Sigmoid colon (tissue), 7 donors: ENCODE data around the gene VAC14. TPM values are rescaled to one million over a fixed set of nuclear protein-coding genes. Genes with fewer than 3 reads are reported as not detected.

Experiments used
- DNase-seq: peaks from one replicate; pipeline ENCODE4 v3.0.0-alpha.2; 2019
- H3K27ac ChIP-seq, 4 donors: fragments of 200-600 bp; sonication (generic); one replicate each; pipeline ENCODE4 v1.5.1; 2016 to 2019; ENCODE audit warnings: mild to moderate bottlenecking in 1 of 4
- H3K27me3 ChIP-seq, 3 donors: fragments of 200-600 bp; sonication (generic); one replicate each; pipeline ENCODE4 v1.5.1; 2019; ENCODE audit warnings: mild to moderate bottlenecking in 1 of 3
- H3K36me3 ChIP-seq, 4 donors: fragments of 200-600 bp; sonication (generic); one replicate each; pipeline ENCODE4 v1.5.1; 2016 to 2019
- H3K4me1 ChIP-seq, 4 donors: fragments of 200-600 bp; sonication (generic); one replicate each; pipeline ENCODE4 v1.5.1; 2017 to 2019
- H3K4me3 ChIP-seq, 4 donors: fragments of 200-600 bp; sonication (generic); one replicate each; pipeline ENCODE4 v1.5.1; 2017 to 2019; ENCODE audit warnings: mild to moderate bottlenecking in 2 of 4, moderate library complexity in 1 of 4
- H3K9me3 ChIP-seq, 4 donors: fragments of 200-600 bp in 3 of 4; sonication (generic) in 3 of 4; one replicate each; pipeline versions ENCODE4 v1.5.1 to v1.6.1; 2013 to 2019
- CTCF ChIP-seq, 4 experiments: fragments of 450-650 bp in 3 of 4; fragments of 200-600 bp in 1 of 4; IDR thresholded peaks; one replicate each; pipeline ENCODE4 v1.5.1; 2016 to 2019; ENCODE audit warnings: antibody characterized with exemption in 4 of 4, mild to moderate bottlenecking in 3 of 4, moderate library complexity in 2 of 4
- EP300 ChIP-seq, 4 donors: sonication (generic); formaldehyde crosslinking; IDR thresholded peaks; one replicate each; pipeline ENCODE4 v1.6.1; 2017; ENCODE audit warnings: antibody characterized with exemption in 4 of 4
- POLR2A ChIP-seq, 2 donors: fragments of 450-650 bp; IDR thresholded peaks; one replicate each; pipeline ENCODE4 v1.6.1; 2016; ENCODE audit warnings: antibody characterized with exemption in 2 of 2, mild to moderate bottlenecking in 2 of 2, moderate library complexity in 2 of 2
- POLR2AphosphoS5 ChIP-seq, 4 donors: sonication (generic); formaldehyde crosslinking; IDR thresholded peaks; one replicate each; pipeline ENCODE4 v1.6.1; 2017; ENCODE audit warnings: antibody characterized with exemption in 4 of 4
- WGBS, 2 donors: extraction: QIAGEN DNeasy Blood & Tissue Kit; methylation state at CpG; one replicate each; pipeline ENCODE4 v1.1.7; 2013; 5-methylcytosine and 5-hydroxymethylcytosine counted together
- intact Hi-C: fragments of 100-400 bp; cut with DNase I; formaldehyde crosslinking; loops from one replicate; pipeline ENCODE4 v1.15.1; 2023
- polyA plus RNA-seq, 3 donors: library from polyadenylated mRNA; stranded (reverse); fragments of 200-250 nt; gene quantifications; one replicate each; pipeline ENCODE4 v1.2.3, GENCODE V29; 2013
- total RNA-seq, 4 donors: library from RNA; depleted of rRNA; stranded (reverse); fragments of >200 nt; gene quantifications; one replicate each; pipeline ENCODE4 v1.1.0, GENCODE V29; 2016
- donor health status: healthy with polysubstance abuse.
- donor health status: Bipolar disorder and iron deficiency.
- donor health status: healthy.

The VAC14 gene
- total and polyA plus RNA-seq, 7 donors = 16.8 to 36.2 (median 22.1) TPM

DNA sequence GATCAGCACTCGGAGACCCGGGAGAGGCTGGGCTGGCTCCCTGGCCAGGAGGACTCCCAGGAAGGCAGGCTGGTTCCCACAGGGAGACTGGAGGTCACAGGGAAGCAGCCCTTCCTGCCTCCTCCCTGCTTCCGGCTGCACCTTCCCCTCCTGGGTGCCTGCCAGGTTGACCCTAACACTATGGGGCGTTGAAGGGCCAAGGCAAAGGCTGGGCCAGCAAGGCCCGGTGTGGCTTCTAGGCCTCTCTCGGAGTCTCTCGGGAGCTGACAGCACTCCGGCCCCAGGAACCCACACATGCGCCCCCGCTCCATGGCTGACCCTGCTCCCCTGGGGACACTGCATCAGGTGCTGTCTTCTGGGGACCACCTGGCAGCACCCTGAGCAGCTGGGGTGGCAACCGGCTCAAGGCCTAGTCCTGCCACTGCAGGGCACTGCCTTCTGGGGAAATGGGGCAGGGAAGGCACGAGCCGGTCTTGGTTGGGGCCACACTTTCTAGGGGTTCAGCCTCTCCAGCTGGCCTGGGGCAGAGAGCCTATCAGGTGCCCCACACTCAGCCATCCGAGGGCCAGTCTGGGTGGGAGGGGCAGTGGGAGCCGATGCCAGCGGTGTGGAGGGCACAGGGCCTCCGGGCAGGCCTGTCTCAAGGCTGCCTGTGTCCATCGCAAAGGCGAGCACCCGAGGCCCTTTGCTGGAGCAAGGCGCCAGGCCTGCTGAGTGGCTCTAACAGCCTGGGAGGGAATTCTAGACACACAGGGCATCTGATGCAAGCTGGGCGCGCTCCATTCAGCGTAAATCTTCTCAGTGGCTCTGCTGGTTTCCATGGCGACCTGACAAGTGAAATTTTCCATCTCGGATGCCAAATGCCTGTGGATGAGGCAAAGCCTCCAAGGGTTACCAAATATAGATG is 109.5 kb downstream of the VAC14 start:
- peak; percentile 97 for DNase-seq
- H3K27ac ChIP-seq = peak overlapping the region; percentile 95 to 99 (median 98)
- H3K27me3 ChIP-seq = no peaks in the 10 kb centered on the region
- WGBS, 2 donors = 79 to 82% methylated on average over 26 of the region's 26 CpGs
- H3K4me3 ChIP-seq = no peak overlapping the region
- no peaks in the 10 kb centered on the region for H3K9me3 ChIP-seq
- TF ChIP-seq POLR2A (IDR thresholded peaks at IDR 0.05) (peak; percentile 16 to 42), POLR2AphosphoS5 (IDR thresholded peaks at IDR 0.05) (peak; percentile 87 to 90 (median 89)), CTCF (IDR thresholded peaks at IDR 0.05) (no peak), EP300 (IDR thresholded peaks at IDR 0.05) (peak in 3 of 4 donors; percentile 83 to 90 (median 90))
- H3K36me3 ChIP-seq = no peaks in the 10 kb centered on the region
- intact Hi-C loops = loop anchor here (2.0 kb wide), 1 partner anchor 13 kb away; no protein-coding TSS in a partner anchor
- H3K4me1 ChIP-seq = peaks cover 4 to 100% (median 100%) of the 10 kb centered on the region in 4 donors

DNA sequence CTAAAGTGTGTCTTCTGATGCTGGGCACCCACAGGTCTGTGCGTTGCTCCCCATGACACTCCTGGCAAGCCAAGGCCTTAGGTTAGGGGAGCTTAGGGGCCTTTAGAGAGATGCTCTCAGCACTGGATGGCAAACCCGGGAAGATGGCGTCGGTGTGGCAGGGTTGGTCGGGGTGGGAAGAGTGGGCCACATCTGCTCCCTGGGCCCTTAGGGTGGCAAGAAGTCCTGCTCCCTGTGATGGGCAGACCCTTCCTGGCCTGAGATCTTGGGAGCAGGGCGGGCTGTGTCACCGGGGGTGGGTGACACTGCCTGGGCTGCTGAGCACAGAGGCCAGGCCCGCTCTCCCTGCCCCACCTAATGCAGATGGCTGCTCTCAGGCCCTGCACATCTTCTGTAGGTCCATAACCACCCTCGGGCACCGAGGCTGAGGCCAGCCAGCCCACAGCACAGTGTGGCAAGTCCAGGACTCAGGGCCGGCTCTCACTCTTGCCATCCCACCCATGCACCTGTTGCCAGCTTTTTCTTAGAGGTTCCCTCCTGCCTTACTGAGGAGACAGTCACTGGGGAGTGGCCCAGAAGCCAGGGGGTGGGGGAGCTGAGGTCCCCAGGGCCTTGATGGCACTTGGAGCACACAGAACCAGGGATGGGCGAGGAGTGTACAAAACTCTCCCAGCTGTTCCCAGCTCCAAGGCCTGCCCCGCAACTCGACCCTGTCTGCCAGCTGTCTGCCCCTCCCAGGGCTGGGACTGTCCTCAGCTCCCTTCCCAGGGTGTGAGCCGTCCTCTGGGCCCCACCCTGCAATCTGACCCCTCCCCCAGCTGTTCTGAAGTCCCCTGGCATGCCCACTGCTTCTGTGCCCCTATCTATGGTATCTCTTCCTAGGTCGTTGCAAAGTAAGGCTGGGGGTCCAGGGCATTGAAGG is 110.7 kb downstream of the VAC14 start:
- DNase-seq = no peak
- intact Hi-C loops = loop anchor here (2.0 kb wide), 2 partner anchors 15 to 21 kb away; no protein-coding TSS in a partner anchor
- H3K4me1 ChIP-seq = peaks cover 4 to 93% (median 91%) of the 10 kb centered on the region in 4 donors

GRCh38 chr16:70689035-70689969 is 111.7 kb downstream of the VAC14 start:
- Histone ChIP-seq H3K4me3 (no peak overlapping the region), H3K36me3 (no peaks in the 10 kb centered on the region), H3K9me3 (no peaks in the 10 kb centered on the region), H3K27me3 (no peaks in the 10 kb centered on the region), H3K27ac (peak overlapping the region; percentile 95 to 99 (median 98)), H3K4me1 (peaks cover 4 to 89% (median 86%) of the 10 kb centered on the region in 4 donors)
- intact Hi-C loops = loop anchor here (2.0 kb wide), 1 partner anchor 21 kb away; no protein-coding TSS in a partner anchor
- TF ChIP-seq POLR2A (IDR thresholded peaks at IDR 0.05) (no peak), EP300 (IDR thresholded peaks at IDR 0.05) (peak in 1 of 4 donors; percentile 40), POLR2AphosphoS5 (IDR thresholded peaks at IDR 0.05) (peak; percentile 43 to 60 (median 48)), CTCF (IDR thresholded peaks at IDR 0.05) (no peak)
- WGBS, 2 donors = 81 to 88% methylated on average over 22 of the region's 22 CpGs
- DNase-seq = peak; percentile 92

More for the DNA sequence above, 110.7 kb downstream of the VAC14 start:
- 63 to 81% methylated on average over 16 of the region's 16 CpGs for WGBS, 2 donors
- no peak overlapping the region for H3K4me3 ChIP-seq
- no peaks in the 10 kb centered on the region for H3K27me3 ChIP-seq
- H3K9me3 ChIP-seq = no peaks in the 10 kb centered on the region
- peak overlapping the region; percentile 95 to 99 (median 98) for H3K27ac ChIP-seq
- no peak for TF ChIP-seq POLR2A (IDR thresholded peaks at IDR 0.05)
- no peaks in the 10 kb centered on the region for H3K36me3 ChIP-seq

DNA sequence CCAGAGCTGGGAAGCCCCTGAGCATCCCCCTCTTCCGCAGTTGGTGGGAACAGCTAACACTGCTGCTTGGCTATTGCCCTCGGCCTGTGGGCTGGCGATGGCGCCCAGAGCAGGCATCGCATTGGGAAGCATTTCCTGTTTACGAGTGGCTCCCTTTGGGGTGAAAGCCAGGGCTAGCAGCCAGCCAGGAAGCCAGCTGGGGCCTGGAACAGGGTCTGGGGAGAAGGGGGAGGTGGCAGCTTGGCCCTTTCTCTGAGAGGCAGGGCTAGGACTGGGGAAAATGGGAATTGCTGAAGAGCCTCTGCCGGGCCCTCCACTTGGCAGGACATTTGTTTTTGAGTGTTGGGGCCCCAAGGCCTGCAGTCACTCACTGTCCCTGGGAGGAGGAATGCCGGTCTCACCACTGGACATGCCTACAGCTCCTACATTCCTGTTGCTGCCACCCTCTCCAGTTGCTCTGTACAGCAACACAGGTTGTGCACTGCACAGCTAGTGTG is 112.7 kb downstream of the VAC14 start:
- Histone ChIP-seq H3K27ac (peak overlapping the region; percentile 95 to 99 (median 98)), H3K36me3 (no peaks in the 10 kb centered on the region), H3K27me3 (no peaks in the 10 kb centered on the region), H3K9me3 (no peaks in the 10 kb centered on the region), H3K4me1 (peaks cover 4 to 89% (median 86%) of the 10 kb centered on the region in 4 donors), H3K4me3 (no peak overlapping the region)
- TF ChIP-seq CTCF (IDR thresholded peaks at IDR 0.05) (no peak), POLR2AphosphoS5 (IDR thresholded peaks at IDR 0.05) (peak; percentile 24 to 77 (median 70))
- intact Hi-C loops = loop anchor here (2.0 kb wide), 1 partner anchor 23 kb away; no protein-coding TSS in a partner anchor
- WGBS, 2 donors = 67 to 73% methylated on average over 8 of the region's 8 CpGs
- peak; percentile 92 for DNase-seq
